GM19397 (cell line): ENCODE results near the gene CLEC16A.

Experiments used
- ATAC-seq: cut with Tn5 transposase; IDR thresholded peaks from one replicate; pipeline ENCODE4 v1.9.1; 2021; ENCODE audit warnings: mild to moderate bottlenecking, moderate library complexity; ENCODE audit not compliant: unreplicated experiment

The CLEC16A gene

GRCh38 chr16:10987361-10988163 is 43.2 kb downstream of the CLEC16A start:
- no peak for ATAC-seq

- no peak for ATAC-seq
Observed at GRCh38 chr16:10988164-10988803, 43.9 kb downstream of the CLEC16A start.

GRCh38 chr16:10988879-10989278 is 44.5 kb downstream of the CLEC16A start:
- ATAC-seq, result no peak

- ATAC-seq, result no peak
Observed at GRCh38 chr16:10989559-10989958, 45.2 kb downstream of the CLEC16A start.

GRCh38 chr16:10990378-10990777 is 46.0 kb downstream of the CLEC16A start:
- no peak for ATAC-seq

- ATAC-seq, result no peak
Observed at GRCh38 chr16:10992112-10992511, 47.7 kb downstream of the CLEC16A start.

- no peak for ATAC-seq
Observed at GRCh38 chr16:10992797-10993196, 48.4 kb downstream of the CLEC16A start.

GRCh38 chr16:10993649-10994048 is 49.3 kb downstream of the CLEC16A start:
- no peak for ATAC-seq

- ATAC-seq, result no peak
Observed at GRCh38 chr16:10994571-10994970, 50.2 kb downstream of the CLEC16A start.

- no peak for ATAC-seq
Observed at GRCh38 chr16:10995565-10995964, 51.2 kb downstream of the CLEC16A start.

GRCh38 chr16:10997485-10997884 is 53.1 kb downstream of the CLEC16A start:
- ATAC-seq, result no peak

GRCh38 chr16:10999300-10999699 is 54.9 kb downstream of the CLEC16A start:
- no peak for ATAC-seq

GRCh38 chr16:11001611-11002010 is 57.2 kb downstream of the CLEC16A start:
- no peak for ATAC-seq

- no peak for ATAC-seq
Observed at GRCh38 chr16:11003141-11003540, 58.8 kb downstream of the CLEC16A start.

GRCh38 chr16:11004351-11004750 is 60.0 kb downstream of the CLEC16A start:
- no peak for ATAC-seq

GRCh38 chr16:11004973-11005610 is 60.7 kb downstream of the CLEC16A start:
- no peak for ATAC-seq

- ATAC-seq, result no peak
Observed at GRCh38 chr16:11005611-11005975, 61.2 kb downstream of the CLEC16A start.

GRCh38 chr16:11006656-11007055 is 62.3 kb downstream of the CLEC16A start:
- no peak for ATAC-seq

- no peak for ATAC-seq
Observed at GRCh38 chr16:11007714-11008280, 63.4 kb downstream of the CLEC16A start.

- no peak for ATAC-seq
Observed at GRCh38 chr16:11009027-11009755, 64.8 kb downstream of the CLEC16A start.
